ENCODE results near the gene SH3GLB1. TPM values are rescaled to one million over a fixed set of nuclear protein-coding genes. Genes with fewer than 3 reads are reported as not detected.

SH3GLB1 gene
- total RNA-seq, 1 experiment from 2014 or later, result 36.4 TPM

DNA sequence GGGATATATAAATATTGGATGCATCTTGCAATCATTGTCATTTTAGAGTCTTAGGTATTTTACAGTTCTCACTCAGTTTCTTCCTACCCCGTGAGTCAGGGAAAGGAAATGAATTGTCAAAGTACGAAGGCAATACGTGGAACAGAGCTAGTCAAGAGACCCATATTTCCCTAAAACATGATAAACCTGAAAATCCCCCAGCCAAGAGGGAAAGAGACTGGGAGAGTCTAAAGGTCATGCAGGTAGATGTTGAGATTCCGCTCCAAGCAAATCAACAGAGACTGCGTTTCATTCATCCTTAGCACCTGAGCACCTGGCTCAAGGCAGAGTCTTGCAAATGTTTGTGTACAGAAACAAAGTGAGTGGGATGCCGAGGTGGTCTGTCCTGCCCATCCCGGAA is 58.0 kb downstream of the SH3GLB1 start (continued):
- TF ChIP-seq, protein P1, sequence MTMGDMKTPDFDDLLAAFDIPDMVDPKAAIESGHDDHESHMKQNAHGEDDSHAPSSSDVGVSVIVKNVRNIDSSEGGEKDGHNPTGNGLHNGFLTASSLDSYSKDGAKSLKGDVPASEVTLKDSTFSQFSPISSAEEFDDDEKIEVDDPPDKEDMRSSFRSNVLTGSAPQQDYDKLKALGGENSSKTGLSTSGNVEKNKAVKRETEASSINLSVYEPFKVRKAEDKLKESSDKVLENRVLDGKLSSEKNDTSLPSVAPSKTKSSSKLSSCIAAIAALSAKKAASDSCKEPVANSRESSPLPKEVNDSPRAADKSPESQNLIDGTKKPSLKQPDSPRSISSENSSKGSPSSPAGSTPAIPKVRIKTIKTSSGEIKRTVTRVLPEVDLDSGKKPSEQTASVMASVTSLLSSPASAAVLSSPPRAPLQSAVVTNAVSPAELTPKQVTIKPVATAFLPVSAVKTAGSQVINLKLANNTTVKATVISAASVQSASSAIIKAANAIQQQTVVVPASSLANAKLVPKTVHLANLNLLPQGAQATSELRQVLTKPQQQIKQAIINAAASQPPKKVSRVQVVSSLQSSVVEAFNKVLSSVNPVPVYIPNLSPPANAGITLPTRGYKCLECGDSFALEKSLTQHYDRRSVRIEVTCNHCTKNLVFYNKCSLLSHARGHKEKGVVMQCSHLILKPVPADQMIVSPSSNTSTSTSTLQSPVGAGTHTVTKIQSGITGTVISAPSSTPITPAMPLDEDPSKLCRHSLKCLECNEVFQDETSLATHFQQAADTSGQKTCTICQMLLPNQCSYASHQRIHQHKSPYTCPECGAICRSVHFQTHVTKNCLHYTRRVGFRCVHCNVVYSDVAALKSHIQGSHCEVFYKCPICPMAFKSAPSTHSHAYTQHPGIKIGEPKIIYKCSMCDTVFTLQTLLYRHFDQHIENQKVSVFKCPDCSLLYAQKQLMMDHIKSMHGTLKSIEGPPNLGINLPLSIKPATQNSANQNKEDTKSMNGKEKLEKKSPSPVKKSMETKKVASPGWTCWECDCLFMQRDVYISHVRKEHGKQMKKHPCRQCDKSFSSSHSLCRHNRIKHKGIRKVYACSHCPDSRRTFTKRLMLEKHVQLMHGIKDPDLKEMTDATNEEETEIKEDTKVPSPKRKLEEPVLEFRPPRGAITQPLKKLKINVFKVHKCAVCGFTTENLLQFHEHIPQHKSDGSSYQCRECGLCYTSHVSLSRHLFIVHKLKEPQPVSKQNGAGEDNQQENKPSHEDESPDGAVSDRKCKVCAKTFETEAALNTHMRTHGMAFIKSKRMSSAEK (CRISPR knock-in tag; IDR thresholded peaks at IDR 0.05; ENCODE audit: borderline replicate concordance), result no peak
- TF ChIP-seq ZNF263 (CRISPR knock-in tag; IDR thresholded peaks at IDR 0.05; ENCODE audit: low read depth) (no peak), ATF1 (CRISPR knock-in tag; IDR thresholded peaks at IDR 0.05) (no peak), JUN (CRISPR knock-in tag; IDR thresholded peaks at IDR 0.05) (no peak), NFE2L1 (CRISPR knock-in tag; IDR thresholded peaks at IDR 0.05) (no peak), ZBTB21 (CRISPR knock-in tag; IDR thresholded peaks at IDR 0.05; ENCODE audit: borderline replicate concordance) (no peak)
- TF ChIP-seq, protein P2, sequence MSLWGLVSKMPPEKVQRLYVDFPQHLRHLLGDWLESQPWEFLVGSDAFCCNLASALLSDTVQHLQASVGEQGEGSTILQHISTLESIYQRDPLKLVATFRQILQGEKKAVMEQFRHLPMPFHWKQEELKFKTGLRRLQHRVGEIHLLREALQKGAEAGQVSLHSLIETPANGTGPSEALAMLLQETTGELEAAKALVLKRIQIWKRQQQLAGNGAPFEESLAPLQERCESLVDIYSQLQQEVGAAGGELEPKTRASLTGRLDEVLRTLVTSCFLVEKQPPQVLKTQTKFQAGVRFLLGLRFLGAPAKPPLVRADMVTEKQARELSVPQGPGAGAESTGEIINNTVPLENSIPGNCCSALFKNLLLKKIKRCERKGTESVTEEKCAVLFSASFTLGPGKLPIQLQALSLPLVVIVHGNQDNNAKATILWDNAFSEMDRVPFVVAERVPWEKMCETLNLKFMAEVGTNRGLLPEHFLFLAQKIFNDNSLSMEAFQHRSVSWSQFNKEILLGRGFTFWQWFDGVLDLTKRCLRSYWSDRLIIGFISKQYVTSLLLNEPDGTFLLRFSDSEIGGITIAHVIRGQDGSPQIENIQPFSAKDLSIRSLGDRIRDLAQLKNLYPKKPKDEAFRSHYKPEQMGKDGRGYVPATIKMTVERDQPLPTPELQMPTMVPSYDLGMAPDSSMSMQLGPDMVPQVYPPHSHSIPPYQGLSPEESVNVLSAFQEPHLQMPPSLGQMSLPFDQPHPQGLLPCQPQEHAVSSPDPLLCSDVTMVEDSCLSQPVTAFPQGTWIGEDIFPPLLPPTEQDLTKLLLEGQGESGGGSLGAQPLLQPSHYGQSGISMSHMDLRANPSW (CRISPR knock-in tag; conservative IDR thresholded peaks at IDR 0.05; ENCODE audit: low read depth), result no peak

DNA sequence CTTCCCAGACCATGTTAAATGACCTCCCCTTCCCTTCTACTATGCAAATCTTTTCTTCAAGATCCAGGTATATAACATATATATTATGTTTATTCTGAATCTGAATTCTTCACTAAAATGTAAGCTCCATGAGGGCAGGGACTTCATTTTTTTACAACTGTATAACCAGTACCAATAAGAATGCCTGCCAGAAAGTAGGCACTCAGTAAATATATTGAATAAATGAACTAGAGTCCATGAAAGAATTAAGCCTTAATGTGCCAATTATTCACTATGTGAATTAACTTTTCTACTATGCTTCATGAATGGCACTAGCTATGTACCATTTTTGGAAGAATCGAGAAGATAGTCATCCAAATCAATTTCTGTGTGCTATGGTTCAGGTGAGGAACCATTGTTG is 60.1 kb downstream of the SH3GLB1 start:
- DNase-seq (ENCODE audit: low spot score) (no peak), ATAC-seq (no peak)
- H3K27me3 Mint-ChIP-seq (ENCODE audit: low read depth), result no peaks in the 10 kb centered on the region; the same call in 1 of the 2 replicates
- H3K9me3 Mint-ChIP-seq, result peaks cover 38% of the 10 kb centered on the region
- peaks cover 3% of the 10 kb centered on the region; the same call in 1 of the 2 replicates for H3K36me3 Mint-ChIP-seq
- CTCF ChIA-PET, result no interaction called here
- POLR2A ChIA-PET, result no interaction called here
- H3K4me1 Mint-ChIP-seq, result no peaks in the 10 kb centered on the region
- TF ChIP-seq, protein P3, sequence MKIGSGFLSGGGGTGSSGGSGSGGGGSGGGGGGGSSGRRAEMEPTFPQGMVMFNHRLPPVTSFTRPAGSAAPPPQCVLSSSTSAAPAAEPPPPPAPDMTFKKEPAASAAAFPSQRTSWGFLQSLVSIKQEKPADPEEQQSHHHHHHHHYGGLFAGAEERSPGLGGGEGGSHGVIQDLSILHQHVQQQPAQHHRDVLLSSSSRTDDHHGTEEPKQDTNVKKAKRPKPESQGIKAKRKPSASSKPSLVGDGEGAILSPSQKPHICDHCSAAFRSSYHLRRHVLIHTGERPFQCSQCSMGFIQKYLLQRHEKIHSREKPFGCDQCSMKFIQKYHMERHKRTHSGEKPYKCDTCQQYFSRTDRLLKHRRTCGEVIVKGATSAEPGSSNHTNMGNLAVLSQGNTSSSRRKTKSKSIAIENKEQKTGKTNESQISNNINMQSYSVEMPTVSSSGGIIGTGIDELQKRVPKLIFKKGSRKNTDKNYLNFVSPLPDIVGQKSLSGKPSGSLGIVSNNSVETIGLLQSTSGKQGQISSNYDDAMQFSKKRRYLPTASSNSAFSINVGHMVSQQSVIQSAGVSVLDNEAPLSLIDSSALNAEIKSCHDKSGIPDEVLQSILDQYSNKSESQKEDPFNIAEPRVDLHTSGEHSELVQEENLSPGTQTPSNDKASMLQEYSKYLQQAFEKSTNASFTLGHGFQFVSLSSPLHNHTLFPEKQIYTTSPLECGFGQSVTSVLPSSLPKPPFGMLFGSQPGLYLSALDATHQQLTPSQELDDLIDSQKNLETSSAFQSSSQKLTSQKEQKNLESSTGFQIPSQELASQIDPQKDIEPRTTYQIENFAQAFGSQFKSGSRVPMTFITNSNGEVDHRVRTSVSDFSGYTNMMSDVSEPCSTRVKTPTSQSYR (CRISPR knock-in tag; IDR thresholded peaks at IDR 0.05), result no peak
- TF ChIP-seq GABPB1 (CRISPR knock-in tag; IDR thresholded peaks at IDR 0.05) (no peak), NR3C1 (CRISPR knock-in tag; conservative IDR thresholded peaks at IDR 0.05; ENCODE audit: low read depth) (no peak), ZNF396 (CRISPR knock-in tag; IDR thresholded peaks at IDR 0.05; ENCODE audit: borderline replicate concordance) (no peak), CREM (CRISPR knock-in tag; IDR thresholded peaks at IDR 0.05) (no peak), ESRRA (CRISPR knock-in tag; IDR thresholded peaks at IDR 0.05; ENCODE audit: borderline replicate concordance) (no peak), TEAD4 (CRISPR knock-in tag; IDR thresholded peaks at IDR 0.05) (no peak), RELA (CRISPR knock-in tag; IDR thresholded peaks at IDR 0.05; ENCODE audit: borderline replicate concordance) (no peak)
- TF ChIP-seq, protein P4, sequence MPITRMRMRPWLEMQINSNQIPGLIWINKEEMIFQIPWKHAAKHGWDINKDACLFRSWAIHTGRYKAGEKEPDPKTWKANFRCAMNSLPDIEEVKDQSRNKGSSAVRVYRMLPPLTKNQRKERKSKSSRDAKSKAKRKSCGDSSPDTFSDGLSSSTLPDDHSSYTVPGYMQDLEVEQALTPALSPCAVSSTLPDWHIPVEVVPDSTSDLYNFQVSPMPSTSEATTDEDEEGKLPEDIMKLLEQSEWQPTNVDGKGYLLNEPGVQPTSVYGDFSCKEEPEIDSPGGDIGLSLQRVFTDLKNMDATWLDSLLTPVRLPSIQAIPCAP (CRISPR knock-in tag; IDR thresholded peaks at IDR 0.05), result no peak
- TF ChIP-seq, protein P5, sequence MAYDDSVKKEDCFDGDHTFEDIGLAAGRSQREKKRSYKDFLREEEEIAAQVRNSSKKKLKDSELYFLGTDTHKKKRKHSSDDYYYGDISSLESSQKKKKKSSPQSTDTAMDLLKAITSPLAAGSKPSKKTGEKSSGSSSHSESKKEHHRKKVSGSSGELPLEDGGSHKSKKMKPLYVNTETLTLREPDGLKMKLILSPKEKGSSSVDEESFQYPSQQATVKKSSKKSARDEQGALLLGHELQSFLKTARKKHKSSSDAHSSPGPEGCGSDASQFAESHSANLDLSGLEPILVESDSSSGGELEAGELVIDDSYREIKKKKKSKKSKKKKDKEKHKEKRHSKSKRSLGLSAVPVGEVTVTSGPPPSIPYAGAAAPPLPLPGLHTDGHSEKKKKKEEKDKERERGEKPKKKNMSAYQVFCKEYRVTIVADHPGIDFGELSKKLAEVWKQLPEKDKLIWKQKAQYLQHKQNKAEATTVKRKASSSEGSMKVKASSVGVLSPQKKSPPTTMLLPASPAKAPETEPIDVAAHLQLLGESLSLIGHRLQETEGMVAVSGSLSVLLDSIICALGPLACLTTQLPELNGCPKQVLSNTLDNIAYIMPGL (CRISPR knock-in tag; IDR thresholded peaks at IDR 0.05), result no peak
- TF ChIP-seq, protein P1 (CRISPR knock-in tag; IDR thresholded peaks at IDR 0.05; ENCODE audit: borderline replicate concordance), result no peak
- TF ChIP-seq, protein P6, sequence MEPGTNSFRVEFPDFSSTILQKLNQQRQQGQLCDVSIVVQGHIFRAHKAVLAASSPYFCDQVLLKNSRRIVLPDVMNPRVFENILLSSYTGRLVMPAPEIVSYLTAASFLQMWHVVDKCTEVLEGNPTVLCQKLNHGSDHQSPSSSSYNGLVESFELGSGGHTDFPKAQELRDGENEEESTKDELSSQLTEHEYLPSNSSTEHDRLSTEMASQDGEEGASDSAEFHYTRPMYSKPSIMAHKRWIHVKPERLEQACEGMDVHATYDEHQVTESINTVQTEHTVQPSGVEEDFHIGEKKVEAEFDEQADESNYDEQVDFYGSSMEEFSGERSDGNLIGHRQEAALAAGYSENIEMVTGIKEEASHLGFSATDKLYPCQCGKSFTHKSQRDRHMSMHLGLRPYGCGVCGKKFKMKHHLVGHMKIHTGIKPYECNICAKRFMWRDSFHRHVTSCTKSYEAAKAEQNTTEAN (CRISPR knock-in tag; IDR thresholded peaks at IDR 0.05), result no peak
- no peak overlapping the region for H3K27ac Mint-ChIP-seq
- no peak overlapping the region for H3K4me3 Mint-ChIP-seq
